ENCODE results near the gene IMPG1.
A peak's percentile ranks its signal among the peaks of the same experiment; 100 is the strongest.
"Not testable (repeated sequence)": the region's sequence is repeated elsewhere in the genome, so short reads cannot be mapped to it uniquely, and the experiment has no call there.

Gene IMPG1

DNA sequence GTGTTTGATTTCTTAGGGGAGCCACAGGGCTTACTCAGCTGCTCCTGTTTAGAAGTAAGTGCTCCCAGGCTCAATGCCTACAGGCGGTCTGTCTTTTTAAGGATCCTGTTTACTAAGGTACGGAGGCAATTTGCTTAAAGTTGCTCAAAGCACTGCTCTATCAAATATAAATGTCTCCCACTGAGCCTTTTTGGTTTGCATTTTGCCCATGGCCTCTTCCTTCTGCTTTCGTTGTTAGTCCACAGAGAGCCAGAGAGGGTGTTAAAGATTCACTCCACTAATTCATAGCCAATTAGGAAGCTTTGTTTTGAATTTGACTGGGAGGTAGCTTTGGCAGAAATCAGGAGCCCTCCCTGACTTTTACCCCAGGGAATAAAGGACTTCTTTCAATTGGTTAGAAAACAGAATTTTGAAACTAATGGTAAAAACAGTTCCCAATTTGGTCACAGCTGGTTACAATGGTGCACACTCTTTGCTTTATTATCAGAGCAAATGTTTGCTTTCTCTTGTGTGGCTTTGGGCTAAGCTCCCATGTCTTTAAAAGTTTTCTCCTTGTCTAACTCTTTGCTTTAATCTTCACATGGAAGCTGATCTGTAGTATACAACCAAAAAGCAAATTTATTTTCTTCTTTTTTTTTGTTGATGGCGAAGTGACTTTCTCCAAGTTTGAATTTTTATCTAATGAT is 126.2 kb downstream of the IMPG1 start:
- DNase-seq = no peak

DNA sequence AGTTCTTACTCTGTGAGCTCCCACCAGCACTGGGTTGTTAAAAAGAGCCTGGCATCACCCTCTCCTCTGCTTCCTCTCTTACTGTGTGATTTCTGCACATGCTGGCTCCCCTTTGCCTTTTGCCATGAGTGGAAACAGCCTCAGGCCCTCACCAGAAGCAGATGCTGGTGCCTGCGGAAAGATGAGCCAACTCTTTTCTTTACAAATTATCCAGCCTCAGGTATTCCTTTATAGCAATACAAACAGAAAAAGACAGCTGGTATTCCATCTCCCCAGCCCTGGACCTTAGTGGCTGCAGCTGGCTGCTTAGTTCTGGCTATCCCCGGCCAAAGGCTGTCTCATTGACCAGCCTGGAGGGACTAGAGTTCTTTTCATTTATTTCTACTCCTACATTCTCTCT is 129.1 kb downstream of the IMPG1 start:
- DNase-seq = no peak

DNA sequence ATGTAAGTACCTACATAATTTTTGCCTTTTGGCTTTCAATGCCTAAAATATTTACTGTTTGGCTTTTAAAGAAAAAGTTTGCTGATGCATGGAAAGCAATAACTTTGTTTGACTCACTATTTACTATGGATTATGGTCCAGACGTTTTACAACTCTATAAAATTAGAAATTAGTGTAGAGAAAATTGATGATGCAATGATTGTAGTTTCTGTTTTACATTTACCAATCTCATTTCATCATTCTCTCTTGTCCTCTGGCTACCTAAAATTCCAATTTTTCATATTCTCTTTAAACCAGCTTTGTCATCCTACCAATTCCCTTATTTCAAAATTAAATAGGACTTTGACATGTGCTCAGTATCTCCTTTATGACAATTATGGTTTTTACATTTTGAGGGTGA is 131.0 kb downstream of the IMPG1 start:
- DNase-seq = no peak

DNA sequence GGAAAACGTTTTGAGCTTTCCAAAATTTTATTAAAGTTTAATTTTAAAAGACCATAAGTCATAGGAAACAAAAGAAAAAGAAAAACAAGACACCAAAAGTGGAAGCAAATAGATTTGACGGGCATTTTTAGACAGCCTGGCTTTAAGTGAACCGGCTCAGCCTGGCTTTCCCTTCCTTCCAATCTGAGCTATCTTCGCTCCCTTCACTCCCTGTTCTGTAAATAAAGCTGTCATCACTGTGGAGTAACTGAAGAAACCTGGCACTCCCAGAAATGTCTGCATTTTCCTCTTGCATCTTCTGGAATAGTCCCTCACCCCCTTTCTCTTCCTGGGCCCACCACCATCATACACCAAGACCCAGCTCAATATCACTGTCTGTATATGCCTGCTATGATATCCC is 131.9 kb downstream of the IMPG1 start:
- no peak for DNase-seq

DNA sequence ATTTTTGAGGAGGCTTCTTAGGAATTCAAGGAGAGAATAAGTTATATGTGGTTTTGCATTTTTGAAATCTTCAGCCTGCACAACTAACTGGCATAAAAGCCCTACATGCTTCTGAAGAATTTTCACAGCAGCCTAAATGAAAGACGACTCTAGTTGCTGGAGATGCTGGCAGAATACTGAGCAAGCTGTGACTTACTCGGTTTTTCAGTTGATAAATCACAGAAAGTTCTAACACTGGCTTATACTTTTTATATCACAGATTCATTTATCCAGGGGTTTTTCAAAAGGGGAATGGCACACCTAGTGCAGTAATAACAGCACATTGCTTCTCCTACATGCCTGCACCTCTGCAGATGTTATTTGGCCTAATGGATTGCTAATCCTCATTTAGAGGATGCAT is 134.6 kb downstream of the IMPG1 start:
- no peak for DNase-seq

DNA sequence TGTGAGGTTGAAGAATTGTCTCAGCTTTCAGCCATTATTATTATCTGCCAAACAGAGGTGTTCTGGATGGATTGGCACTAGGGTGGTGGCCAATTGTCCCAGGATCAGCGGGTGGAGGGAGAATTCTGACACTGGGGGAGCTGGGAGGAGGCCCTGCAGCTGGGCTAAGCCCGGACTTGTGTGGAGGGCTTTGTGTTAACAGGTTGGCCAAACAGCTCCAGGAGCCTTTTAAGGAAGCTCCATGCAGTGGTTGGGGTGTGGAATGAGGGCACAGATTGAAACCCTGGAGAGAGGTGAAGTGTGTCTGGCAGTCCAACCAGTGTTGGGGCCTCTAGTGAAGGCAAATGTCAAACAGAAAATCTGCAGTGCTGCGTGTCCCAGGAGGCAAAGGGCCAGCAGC is 135.8 kb downstream of the IMPG1 start:
- DNase-seq = no peak

DNA sequence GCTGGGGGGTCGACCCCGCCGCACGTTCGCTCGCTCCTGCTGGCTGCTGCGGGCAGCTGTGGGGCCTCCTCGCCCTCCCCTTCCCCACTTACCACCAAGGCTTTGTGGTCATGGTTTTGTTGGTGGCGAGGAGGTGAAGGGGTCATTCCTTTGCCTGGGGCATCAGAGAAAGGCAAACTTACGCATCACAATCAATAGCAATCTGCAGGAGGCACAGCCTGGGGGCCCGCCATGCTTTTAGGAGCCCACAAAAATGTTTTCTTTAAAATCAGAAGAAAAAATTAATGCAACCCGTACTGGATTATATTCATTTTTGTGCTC is 137.0 kb downstream of the IMPG1 start:
- DNase-seq = no peak

DNA sequence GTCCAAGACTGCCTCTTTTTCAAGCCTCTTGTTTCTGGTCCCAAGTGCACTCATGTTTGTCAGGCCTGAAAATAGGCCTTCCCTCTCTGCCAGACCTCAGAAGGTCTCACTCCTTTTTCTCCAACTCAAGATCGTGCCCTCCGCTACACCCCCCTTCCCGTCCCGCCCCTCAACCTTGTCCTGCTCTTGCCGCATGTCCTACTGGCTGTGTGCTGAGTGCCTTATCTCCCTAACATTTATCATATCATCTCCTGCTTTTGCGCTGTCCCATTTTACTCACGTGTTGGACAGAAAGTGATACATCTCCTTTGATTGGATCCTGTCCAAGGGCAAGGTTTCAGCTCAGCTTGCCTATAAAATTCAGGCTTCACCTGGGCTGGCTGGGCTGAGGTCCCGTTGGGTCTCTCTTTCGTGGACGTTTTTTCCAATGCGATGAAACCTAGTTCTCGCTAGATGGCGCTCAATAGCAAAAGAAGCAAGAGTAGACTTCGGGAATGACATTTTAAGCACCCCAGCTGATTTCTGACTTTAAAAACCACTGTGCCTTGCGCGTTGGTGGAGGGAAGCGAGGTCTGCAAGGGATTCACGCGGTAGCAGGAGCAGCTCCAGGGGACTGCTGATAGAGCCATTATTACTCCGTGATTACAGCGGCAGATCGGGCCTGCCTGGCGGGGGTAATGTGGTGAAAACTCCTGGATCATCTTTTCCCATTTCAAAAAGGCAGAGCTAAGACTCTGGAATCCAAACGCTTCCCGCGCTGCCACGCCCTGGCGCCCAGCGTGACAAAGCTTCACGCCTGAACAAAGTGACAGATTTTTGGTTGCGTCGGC is 137.6 kb downstream of the IMPG1 start:
- DNase-seq = no peak

DNA sequence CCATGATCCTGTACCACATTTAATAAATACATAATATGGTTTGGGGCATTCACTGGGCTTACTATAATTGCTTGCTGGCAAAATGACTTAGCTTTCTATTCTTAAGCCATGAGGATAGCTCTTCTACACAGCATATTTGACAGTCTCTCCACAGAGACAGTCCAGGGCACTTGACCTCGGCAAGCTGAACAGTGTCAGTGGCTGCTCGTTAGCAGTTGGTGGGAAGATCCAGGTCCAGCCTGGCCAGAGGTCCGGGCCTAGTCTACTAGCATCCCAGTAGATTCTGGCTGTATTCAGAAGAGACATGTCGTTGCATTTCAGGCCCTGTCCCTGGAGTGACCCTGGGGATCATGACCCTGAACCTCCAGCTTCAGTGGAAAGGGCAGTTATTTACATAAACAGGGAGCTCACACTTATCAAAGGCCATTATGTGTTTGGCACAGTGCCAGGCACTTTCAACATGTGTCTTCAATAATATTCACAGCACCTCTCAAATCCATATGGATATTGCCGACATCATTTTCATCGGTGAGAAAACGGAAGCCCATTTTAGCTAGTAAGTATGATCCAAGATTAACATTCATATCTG is 139.0 kb downstream of the IMPG1 start:
- no peak for DNase-seq

DNA sequence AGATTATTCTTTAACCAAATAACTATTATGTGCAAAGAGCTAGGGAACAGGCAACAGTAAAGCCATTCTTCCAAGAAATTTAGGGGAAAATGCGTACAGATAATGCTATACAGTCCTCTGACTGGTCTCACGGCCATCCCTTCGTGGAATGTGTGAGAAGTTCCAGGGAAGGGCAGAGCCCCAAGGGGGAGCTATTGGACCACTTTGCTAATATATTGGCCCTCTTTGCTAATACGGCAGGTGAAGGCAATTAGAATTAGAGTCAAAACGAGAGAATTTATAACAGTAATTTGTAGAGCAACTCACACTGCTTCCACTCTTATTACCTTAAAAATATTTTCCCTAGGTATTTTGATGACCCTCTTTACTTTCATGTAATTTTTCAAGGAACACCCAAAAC is 140.4 kb downstream of the IMPG1 start:
- DNase-seq = no peak

DNA sequence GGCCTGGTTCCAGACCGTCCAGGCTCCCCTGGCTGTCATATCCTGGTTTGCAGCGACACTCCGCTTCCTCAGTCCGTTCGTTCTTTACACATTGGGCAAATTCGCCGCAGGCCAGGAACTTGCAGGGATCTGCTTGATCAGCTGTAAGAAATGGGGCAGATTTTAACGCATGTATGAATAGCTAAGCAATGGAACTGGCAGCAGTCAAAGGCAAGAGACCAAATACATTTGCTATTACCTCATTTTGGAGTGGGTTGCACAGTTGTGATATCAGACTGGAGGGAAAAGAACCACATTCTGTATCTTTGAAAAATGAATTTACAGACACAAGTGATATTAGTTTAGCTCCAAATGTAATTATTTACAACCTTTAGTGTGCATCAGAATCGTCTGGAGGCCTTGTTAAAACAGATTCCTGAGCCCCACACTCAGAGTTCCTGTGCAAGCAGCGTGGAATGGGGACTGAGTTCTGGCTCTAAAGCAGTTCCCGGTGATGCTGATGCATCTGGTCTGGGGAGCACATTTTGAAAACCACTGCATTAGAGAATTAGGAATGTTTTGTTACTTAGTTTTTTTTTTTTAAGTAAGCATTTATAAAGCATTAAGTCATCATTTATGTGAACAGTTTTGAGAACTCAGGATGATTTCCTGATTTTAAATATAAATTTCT is 141.3 kb downstream of the IMPG1 start:
- no peak for DNase-seq

DNA sequence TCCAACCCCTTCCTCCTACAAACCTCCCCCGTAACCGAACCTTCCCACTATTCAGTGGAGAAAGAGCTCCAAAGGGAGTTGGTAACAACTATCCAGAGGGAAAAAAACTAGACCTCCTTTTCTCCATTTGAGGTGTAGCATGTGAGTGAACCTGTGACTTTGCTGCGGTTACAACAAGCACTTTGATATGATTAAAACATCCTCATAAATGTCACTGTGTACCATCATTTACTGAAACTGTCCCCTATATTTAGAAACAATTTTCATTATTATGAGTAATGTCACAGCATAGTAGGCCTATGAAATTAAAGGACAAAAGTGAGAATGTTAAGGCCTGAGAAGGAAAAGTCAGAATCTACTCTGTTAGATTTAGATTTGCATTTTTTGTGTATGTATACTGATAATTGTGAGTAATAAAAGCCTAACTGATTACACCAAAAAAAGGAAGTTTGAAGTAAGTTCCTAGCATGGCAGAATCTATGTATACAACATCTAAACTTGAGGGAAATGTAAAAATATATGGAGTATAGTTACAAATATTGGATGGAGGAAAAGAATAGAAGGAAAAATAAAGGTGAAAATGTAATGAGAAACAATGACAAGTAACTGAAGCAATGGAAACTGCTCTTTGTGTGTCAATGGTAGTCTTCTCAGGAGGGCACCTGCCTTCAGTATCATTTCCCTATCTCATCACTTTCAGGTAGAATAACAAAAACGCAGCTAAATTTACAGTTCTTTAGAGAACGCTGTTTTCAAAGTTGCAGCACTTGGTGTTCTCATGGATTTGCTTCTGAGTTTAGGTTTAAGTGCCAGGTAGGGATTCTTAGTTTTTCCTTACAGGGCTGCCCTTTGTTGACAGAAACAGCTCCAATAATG is 145.9 kb downstream of the IMPG1 start:
- DNase-seq = no peak

DNA sequence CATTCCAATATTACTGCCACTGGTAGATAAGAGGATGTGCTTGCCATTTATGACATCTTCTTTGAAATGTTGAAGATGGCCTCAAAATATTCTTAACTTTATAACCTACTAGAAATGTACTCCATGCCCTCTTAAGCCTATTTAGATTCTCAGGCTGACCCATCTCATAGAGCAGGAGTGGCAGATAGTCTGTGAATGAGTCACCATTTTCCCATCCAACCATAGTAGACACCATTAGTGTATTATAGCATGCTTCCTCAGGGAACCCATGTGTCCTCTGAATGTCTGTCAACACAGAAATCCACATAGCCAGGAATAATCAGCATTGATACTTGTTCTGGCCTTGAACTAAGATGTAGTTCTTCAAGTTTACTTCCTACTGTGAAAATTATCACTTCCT is 150.2 kb downstream of the IMPG1 start:
- DNase-seq = no peak

DNA sequence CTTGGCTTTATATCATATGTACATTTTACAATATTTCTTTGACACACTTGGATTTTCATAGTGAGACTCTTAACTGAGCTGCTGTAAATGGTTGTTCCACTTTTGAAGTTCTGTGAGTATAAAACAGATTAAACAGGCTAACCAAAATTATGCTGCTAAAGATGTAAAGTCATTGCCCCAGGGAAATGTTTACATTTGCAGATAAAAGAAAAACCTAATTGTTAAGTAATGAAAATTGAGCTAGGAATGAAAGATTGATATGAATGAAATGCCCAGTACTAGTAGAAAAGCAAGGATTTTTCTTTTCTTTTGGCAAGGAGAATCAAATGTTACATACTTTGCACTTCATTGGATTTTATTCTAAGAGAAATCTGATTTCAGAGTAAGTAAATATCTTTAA is 159.4 kb downstream of the IMPG1 start:
- DNase-seq = no peak

DNA sequence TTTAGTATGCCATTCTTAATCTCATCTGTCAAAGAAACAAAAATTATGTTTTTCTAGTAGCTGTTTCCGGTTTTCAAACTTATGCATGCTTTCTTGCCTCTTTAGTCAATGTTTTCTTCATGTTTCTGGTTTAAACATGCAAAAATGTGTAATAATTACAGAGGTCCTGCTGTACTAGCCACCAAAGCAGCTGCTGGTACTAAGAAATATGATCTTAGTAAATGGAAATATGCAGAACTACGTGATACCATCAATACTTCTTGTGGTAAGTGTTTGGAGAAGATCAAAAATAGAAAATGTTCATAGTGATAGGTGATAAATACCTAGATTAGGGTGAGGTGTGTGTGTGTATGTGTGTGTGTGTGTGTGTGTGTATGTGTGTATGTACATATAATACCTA is 165.0 kb downstream of the IMPG1 start:
- no peak for DNase-seq

DNA sequence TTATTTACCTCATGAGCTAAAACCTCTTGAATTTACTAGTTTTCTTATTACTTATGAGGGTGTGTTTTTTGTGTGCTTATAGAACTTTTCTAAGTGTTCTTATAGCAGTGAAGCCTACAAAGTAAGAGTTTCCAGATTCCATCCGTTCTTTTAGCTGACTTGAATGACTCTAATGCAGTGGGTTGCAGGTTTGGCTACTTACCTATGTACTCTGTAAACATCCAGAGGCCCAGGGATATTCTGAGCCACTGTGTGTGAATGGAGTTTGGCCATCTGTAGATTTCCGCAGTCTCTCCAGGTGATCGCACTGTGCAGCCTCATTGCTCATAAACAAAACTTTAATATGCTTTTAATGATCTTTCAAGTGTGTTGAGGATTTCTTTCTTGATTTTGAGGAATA is 165.6 kb downstream of the IMPG1 start:
- no peak for DNase-seq

DNA sequence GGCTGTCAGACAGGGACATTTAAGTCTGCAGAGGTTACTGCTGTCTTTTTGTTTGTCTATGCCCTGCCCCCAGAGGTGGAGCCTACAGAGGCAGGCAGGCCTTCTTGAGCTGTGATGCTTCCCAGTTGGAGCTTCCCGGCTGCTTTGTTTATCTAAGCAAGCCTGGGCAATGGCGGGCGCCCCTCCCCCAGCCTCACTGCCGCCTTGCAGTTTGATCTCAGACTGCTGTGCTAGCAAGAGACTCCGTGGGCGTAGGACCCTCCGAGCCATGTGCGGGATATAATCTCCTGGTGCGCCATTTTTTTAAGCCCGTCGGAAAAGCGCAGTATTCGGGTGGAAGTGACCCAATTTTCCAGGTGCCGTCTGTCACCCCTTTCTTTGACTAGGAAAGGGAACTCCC is 167.3 kb downstream of the IMPG1 start:
- not testable (repeated sequence) for DNase-seq

DNA sequence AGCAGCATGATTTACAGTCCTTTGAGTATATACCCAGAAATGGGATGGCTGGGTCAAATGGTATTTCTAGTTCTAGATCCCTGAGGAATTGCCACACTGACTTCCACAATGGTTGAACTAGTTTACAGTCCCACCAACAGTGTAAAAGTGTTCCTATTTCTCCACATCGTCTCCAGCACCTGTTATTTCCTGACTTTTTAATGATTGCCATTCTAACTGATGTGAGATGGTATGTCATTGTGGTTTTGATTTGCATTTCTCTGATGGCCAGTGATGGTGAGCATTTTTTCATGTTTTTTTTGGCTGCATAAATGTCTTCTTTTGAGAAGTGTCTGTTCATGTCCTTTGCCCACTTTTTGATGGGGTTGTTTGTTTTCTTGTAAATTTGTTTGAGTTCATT is 172.2 kb downstream of the IMPG1 start:
- DNase-seq = not testable (repeated sequence)

DNA sequence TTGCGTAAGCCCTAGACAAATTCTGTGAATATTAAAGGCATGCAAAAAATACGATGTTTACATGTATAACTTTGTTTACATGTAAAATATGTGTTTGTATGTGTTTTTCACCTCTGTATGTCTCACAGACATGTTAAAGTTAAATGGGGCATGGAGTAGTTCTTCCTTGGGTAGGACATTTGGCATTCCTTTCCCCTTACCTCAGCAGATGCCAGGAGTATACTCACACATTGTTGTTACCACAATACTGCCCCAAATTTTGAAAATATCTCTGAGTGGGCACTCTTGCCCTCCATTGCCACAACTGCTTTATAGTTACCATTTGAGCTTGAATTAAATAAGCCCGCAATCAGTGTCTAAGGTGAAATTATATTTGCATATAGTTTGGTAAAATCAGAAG is 175.9 kb downstream of the IMPG1 start:
- no peak for DNase-seq

DNA sequence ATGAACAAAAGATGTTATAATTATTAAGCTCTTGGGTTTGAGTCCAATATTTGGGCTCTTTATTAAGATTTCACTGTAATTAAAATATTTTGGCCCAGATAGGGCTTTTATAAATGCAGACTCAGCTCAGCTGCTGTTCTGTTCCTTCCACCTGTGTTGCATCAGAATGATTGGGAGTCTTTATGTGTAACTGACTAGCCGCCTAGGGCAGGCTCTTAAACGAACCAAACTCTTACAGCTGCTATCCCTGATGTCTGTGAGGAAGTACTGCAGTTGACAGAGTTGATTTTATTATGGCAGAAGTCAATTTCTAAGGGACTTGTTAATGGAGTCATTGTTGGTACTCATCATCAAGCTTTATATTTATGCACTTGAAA is 178.7 kb downstream of the IMPG1 start:
- DNase-seq = no peak

DNA sequence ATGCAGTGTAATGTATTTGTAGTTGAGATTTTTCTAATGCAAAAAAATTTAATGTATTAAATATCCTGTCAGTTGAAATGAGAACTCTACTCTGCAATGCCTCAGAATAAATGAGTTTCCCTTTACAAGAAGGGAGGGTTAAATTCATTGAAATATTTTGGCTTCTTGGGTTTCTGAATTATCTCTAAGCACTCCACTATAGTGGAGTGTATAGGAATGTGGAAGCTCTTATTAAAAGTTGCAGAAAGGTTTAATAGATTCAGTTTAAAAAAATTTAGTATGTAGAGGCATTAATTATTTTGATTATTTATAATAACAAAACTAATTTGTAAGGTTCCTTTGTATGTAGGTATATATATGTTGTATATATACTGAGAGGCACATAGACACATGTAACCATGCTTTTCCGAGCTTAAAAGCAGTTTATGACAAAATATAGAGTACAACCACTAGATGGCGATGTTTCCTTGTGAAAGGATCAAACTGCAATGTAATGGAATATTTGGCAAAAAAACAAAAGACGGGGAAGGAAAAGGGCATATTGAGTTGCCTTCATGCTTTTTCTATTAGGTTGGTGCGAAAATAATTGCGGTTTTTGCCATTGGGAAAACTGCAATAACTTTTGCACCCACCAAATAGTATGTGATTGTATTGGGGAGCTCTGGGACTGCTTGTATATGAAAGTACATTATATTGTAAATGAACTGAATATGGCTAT is 179.2 kb downstream of the IMPG1 start:
- DNase-seq = peak; percentile 25

DNA sequence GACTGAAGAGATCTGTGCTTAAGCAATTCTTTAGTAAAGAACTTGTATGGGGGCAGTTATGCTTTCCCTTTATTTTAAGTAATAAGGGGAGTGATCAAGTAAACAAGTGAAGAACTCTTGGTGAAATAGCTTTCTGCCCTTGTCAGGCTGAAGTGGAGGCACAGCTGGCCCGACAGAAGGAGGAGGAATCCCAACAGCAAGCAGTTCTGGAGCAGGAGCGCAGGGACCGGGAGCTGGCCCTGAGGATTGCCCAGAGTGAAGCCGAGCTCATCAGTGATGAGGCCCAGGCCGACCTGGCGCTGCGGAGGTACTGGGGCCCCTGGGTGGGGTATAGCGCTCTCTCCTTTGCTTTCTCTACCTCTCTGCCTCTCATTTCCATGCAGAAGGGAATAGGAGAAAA is 180.1 kb downstream of the IMPG1 start:
- DNase-seq = no peak
